ENCODE results near the gene LPIN1.
"Not testable (repeated sequence)": the region's sequence is repeated elsewhere in the genome, so short reads cannot be mapped to it uniquely, and the experiment has no call there.

The LPIN1 gene

GRCh38 chr2:11839916-11840315, 93.5 kb downstream of the LPIN1 start:
- DNase-seq, result no peak

- DNase-seq, result no peak
Observed at GRCh38 chr2:11842336-11842735, 95.9 kb downstream of the LPIN1 start.

- DNase-seq, result not testable (repeated sequence)
Observed at GRCh38 chr2:11844798-11845197, 98.4 kb downstream of the LPIN1 start.

GRCh38 chr2:11847935-11848334, 101.5 kb downstream of the LPIN1 start:
- DNase-seq, result not testable (repeated sequence)

GRCh38 chr2:11850082-11850481, 103.7 kb downstream of the LPIN1 start:
- no peak for DNase-seq

- no peak for DNase-seq
Observed at GRCh38 chr2:11852526-11853196, 106.2 kb downstream of the LPIN1 start.

- DNase-seq, result no peak
Observed at GRCh38 chr2:11853197-11853588, 106.8 kb downstream of the LPIN1 start.

GRCh38 chr2:11855064-11855760, 108.8 kb downstream of the LPIN1 start:
- no peak for DNase-seq

GRCh38 chr2:11856095-11856494, 109.7 kb downstream of the LPIN1 start:
- DNase-seq, result no peak

- DNase-seq, result no peak
Observed at GRCh38 chr2:11858883-11859282, 112.5 kb downstream of the LPIN1 start.

- peak; percentile 2 for DNase-seq
Observed at GRCh38 chr2:11859975-11860374, 113.5 kb downstream of the LPIN1 start.

- no peak for DNase-seq
Observed at GRCh38 chr2:11861044-11861443, 114.6 kb downstream of the LPIN1 start.

GRCh38 chr2:11862049-11862448, 115.6 kb downstream of the LPIN1 start:
- DNase-seq, result no peak

- no peak for DNase-seq
Observed at GRCh38 chr2:11863103-11863502, 116.7 kb downstream of the LPIN1 start.

- DNase-seq, result peak; percentile 87
Observed at GRCh38 chr2:11863513-11864328, 117.3 kb downstream of the LPIN1 start.

GRCh38 chr2:11864724-11865123, 118.3 kb downstream of the LPIN1 start:
- DNase-seq, result no peak

GRCh38 chr2:11865378-11865777, 118.9 kb downstream of the LPIN1 start:
- DNase-seq, result no peak

GRCh38 chr2:11865805-11866204, 119.4 kb downstream of the LPIN1 start:
- DNase-seq, result no peak

GRCh38 chr2:11866358-11867335, 120.2 kb downstream of the LPIN1 start:
- DNase-seq, result no peak

- DNase-seq, result no peak
Observed at GRCh38 chr2:11867926-11868325, 121.5 kb downstream of the LPIN1 start.

- peak; percentile 7 for DNase-seq
Observed at GRCh38 chr2:11869391-11869991, 123.1 kb downstream of the LPIN1 start.

GRCh38 chr2:11870064-11870463, 123.6 kb downstream of the LPIN1 start:
- peak; percentile 3 for DNase-seq

Data from right hindlimb (tissue), 1 donor.